Limb (tissue), 2 donors: ENCODE data around the gene OR7G2.
"Not testable (repeated sequence)": the region's sequence is repeated elsewhere in the genome, so short reads cannot be mapped to it uniquely, and the experiment has no call there.

Experiments used
- DNase-seq, 2 donors: peaks; one replicate each; pipeline ENCODE4 v3.0.0-alpha.2; 2016; ENCODE audit errors: extremely low spot score in 2 of 2

OR7G2 gene

DNA sequence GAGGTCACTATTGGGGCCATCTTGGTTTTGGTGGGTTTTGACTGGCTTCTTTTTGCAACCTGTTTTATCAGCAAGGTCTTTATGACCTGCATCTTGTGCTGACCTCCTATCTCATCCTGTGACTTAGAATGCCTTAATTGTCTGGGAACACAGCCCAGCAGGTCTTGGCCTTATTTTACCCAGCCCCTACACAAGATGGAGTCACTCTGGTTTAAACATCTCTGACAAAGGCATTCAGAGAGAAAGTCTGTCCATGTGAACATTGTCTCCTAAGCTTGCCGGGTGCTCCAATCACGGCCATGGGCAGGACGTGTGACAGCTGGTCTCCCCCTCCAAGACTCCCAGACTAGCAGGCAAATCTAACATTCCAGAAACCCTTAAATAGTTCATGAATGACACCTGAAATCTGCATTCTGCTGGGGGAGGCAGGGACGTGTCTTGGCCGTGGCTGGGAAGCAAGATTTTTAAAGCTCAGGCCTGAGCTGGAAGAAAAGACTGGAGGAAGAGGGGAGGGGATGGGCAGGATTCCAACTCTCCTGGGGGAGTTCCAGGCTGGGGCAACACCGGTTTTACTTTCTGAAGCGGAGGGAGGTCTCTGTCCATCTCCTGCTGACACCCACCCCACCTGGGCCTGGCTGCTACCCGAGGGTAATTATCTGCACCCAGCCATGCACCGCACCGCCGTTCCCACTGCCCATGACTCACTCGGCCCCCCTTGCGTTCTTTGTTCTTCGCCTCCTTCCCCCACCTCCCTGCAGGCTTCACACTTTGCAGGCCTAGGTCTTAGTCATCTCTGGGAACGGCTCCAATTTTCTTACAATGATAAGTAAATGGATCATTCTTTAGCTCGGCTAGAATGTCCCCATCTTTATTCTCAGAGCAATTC, 32.0 kb downstream of the OR7G2 start:
- peak; percentile 78 to 82 for DNase-seq

DNA sequence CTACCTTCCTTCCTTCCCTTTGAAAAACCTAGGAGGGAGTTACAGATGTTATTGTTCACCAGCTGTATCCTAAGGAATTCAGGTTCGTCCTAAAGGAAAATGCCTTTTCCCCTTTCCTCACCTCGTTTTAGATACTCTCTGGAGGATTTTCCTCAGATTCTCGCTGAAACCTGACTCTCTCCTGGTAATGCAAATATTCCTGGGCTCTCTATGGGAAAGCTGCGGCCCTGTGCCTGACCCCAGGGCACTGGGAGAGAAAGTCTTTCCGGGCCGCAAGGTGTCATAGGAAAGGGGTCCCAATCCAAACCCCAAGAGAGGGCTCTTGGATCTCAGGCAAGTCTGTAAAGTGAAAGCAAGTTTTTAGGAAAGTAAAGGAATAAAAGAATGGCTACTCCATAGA, 33.5 kb downstream of the OR7G2 start:
- DNase-seq = no peak

DNA sequence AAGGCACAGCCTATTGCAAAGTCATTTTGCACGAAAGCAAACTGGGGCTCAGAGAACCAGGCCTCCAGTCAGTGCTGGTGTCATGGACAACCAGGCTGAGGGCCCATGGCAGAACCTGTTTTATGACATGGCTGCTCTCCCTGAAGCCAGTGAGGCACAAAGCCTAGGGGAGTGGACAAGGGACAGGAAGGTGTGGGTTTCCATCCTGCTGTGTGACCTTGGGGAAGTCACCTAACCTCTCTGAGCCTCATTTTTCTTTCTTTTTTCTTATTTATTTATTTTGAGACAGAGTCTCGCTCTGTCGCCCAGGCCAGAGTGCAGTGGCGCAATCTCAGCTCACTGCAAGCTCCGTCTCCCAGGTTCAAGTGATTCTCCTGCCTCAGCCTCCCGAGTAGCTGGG, 35.6 kb downstream of the OR7G2 start:
- DNase-seq = not testable (repeated sequence)

DNA sequence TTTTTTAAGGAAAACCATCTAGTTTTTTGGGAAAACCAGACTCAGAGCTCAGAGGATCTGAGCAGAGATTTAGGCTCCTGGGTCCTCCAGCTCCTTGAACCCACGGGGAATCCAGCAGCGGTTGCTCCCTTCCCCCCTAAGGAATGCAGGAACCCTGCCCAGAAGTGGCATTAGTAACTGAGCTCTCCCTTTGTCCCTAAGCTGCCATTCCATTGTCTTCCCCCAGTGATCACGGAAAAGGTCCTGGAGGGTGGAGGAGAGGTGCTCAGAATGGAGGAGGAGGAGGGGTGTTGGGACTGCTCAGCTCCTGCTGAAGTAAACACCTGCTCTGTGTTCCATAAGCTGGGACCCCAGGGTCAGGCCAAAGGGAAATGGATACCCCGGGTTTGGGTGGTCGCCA, 37.2 kb downstream of the OR7G2 start:
- DNase-seq = no peak

DNA sequence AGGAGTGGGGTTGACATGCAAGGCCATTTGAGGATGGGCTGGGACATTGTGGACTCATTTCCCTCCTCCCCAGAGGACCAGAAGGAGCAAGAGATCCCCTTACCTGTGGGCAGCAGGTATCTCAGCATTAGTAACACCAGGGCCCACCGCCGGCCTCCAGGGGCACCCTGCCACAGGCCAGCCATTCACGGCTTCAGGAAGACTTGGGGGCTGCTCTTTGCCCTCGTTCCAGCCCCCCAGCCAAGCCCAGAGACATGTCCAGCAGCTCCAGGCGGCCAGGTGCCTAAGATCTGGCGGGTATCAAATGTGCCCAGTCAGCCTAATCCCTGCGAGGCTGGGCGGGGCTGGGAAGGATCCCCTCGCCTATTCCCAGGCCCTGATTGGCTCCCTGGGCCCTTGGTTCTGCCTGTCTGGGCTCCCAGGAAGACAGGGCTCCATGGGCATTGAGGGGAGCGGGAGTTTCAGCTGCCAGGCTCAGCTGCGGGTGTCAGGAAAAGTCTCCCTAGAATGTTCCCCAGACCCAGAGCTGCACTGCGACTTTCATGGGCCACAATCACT, 41.7 kb downstream of the OR7G2 start:
- no peak for DNase-seq

DNA sequence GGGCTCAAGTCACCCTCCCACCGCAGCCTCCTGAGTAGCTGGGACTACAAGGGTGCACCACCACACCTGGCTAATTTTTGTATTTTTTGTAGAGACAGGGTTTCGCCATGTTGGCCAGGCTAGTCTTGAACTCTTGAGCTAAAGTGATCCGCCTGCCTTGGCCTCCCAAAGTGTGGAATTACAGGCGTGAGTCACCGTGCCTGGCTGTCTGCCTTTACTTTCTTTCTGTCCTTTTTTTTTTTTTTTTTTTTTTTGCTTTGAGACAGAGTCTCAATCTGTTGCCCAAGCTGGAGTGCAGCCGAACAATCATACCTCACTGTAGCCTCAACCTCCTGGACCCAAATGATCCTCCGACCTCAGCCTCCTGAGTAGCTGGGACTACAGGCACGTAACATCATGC, 45.4 kb downstream of the OR7G2 start:
- no peak for DNase-seq

DNA sequence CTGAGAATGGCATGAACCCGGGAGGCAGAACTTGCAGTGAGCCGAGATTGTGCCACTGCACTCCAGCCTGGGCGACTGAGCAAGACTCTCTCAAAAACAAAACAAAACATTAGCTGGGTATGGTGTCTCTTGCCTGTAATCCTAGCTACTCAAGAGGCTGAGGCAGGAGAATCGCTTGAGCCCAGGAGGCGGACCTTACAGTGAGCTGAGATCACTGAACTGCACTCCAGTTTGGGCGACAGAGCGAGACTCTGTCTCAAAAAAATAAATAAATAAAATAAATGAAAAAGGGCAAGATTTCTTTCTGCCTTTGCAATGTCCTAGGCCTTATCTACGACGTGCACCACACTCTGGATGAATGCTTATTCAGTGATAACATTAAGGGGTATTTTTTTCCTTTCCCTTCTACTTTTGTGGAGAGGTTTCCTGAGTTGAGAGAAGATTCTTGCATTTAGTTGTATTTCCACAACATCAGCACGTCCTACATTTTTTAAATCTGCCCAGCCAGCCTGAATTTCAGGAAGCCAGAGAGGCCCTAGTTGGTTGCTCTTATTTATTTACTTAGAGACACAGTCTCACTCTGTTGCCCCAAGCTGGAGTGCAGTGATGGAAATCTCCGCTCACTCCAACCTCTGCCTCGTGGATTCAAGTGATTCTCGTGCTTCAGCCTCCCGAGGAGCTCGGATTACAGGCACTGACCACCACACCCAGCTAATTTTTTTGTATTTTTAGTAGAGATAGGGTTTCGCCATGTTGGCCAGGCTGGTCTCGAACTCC, 46.5 kb downstream of the OR7G2 start:
- no peak for DNase-seq

DNA sequence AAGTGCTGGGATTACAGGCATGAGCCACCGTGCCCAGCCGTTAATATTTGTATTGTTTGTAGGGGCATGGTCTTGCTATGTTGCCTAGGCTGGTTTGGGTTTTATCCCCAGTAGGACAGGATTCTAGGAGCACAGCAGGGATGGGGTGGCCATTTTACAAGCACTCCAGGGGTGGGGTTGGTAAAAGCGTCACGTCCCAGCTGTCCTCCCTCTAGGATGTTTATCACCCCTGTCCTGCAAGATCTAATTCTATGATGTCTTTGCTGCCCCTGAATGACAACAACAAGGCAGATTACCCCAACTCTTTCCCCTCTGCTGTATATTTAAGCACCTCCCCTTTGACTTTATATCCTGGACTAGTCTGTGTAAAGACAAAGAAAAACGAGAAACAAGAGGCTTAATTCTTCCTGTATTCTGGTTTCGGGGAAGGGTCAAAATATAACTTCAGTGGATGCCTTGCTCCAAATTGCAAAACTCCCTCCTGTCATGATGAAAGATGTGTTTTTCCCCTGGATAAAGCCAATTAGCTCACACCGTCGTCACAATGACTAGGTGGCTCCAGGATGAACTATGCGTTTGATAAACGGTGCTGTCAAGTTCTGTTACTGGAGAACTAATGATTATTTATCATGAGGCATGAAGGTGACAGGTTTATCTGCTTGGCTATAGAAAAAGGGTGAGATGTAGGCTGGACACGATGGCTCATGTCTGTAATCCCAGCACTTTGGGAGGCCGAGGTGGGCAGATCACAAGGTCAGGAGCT, 48.2 kb downstream of the OR7G2 start:
- DNase-seq = no peak

DNA sequence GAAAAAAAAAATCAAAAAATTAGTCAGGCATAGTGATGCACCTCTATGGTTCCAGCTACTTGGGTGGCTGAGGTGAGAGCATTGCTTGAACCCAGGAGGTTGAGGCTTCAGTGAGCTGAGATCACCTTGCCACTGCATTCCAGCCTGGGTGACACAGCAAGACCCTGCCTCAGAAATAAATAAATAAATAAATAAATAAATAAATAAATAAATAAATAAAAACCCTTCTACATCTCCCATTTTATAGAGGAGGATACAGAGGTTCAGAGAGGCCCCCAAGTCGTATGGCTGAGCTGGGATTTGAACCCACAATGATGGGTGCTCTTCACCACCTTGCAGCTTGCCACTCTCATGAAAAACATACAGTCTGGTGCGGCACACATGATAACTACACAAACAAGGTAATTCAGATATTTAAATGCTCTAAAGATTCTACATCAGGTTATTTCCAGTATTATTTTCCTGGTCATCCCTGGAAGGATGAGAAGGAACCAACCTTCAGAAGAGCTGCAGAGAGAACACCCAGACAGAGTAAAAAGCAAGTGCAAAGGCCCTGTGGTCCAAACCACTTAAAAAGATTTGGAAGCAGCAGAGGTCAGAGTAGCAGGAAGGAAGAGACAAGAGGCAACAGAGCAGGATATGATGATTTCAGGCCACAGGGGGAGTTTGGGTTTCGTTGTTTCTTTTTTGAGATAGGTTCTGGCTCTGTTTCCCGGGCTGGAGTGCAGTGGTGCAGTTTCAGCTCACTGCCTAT, 49.6 kb downstream of the OR7G2 start:
- no peak for DNase-seq

DNA sequence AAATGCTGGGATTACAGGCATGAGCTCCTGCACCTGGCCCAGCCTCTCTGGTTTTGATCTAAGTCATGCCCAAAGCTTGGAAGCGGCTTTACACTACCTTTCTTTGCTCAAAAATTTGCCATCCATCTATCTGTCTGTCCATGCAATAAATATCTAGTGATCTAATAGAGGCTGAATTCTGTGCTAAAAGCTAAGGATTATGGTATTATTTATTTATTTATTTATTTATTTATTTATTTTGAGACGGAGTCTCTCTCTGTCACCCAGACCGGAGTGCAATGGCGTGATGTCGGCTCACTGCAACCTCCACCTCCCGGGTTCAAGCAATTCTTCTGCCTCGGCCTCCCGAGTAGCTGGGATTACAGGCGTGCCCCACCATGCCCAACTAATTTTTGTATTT, 51.1 kb downstream of the OR7G2 start:
- DNase-seq = not testable (repeated sequence)

DNA sequence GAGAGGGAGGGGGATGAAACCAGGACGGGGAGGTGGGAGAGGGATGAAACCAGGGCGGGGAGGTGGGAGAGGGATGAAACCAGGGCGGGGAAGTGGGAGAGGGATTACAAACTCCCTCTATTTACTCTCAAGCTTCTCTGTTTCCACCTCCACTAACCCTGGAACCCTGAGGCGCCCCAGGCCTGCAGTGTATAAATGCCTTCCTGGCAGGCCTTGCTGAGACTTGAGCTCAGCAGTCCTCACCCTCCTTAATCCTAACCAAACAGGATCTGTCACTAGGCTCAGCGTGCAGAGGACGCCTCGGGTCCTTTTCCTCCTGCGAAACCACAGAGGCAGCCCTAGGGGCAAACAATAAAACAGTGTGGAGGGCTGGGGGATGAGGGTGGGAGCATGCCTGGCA, 52.5 kb downstream of the OR7G2 start:
- DNase-seq = peak in 1 of 2 donors; percentile 45

DNA sequence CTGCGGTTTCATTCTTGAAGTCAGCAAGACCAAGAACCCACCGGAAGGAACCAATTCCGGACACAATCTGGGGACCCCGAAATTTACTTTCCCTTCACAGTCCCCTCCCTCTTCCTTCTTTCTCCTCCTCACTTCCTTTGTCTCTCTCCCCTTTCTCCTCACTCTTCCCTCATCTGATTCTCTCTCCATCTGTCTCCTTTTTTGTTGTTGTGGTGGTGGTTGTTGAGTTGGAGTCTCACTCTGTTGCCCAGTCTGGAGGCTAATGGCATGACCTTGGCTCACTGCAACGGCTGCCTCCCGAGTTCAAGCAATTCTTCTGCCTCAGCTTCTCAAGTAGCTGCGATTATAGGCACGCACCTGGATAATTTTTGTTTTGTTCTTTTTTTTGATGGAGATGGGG, 53.1 kb downstream of the OR7G2 start:
- no peak for DNase-seq

DNA sequence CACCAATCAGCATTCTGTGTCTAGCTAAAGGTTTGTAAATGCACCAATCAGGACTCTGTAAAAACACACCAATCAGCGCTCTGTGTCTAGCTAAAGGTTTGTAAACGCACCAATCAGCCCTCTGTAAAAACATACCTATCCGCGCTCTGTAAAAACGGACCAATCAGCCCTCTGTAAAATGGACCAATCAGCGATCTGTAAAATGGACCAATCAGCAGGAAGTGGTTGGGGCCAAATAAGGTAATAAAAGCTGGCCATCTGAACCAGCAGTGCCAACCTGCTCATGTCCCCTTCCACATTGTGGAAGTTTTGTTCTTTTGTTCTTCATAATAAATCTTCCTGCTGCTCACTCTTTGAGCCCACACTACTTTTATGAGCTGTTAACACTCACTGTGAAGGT, 53.6 kb downstream of the OR7G2 start:
- not testable (repeated sequence) for DNase-seq

DNA sequence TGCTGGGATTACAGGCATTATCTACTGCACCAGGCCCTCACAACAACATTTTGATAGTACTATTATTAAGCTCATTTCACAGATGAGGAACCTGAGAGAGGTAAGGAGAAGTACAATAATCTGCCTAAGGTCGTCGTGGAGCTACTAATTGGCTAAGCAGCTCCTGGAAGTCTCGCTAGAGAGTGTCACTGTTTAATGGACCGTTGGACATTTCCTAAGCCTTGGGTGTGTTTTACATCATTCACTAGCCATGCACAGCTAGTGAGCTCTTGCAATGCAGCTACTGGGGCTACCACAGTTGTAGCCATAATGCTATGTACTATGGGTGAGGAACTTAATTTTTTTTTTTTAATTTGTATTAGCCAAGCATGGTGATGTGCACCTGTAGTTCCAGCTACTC, 54.4 kb downstream of the OR7G2 start:
- no peak for DNase-seq
